SK-N-SH (cell line): ENCODE results near the gene ZNF587. TPM values are rescaled to one million over a fixed set of nuclear protein-coding genes. Genes with fewer than 3 reads are reported as not detected.

Experiments used
- CTCF ChIA-PET: fragments of 300-600, 350-600 bp; formaldehyde crosslinking; extraction: SDS; loops from one replicate; lab custom pipeline; 2021; lab: Yijun Ruan, JAX
- POLR2A ChIA-PET: fragments of 350-600 bp; sonication (Branson Sonifier 250); formaldehyde crosslinking; extraction: SDS; loops from one replicate; lab custom pipeline; 2020; ENCODE audit warnings: antibody characterized with exemption, inconsistent platforms; lab: Yijun Ruan, JAX
- DNase-seq: peaks from one replicate; pipeline ENCODE4 v3.0.0; 2012
- H2AFZ ChIP-seq: fragments of 200-600 bp; sonication (generic); 2 replicates; pipeline ENCODE4 v1.8.1; 2016; ENCODE audit warnings: antibody characterized with exemption, mild to moderate bottlenecking, low read depth
- H3F3A ChIP-seq: fragments of 200-600 bp; sonication (generic); replicated peaks from 2 replicates; pipeline ENCODE3; 2016; ENCODE audit warnings: antibody characterized with exemption, mild to moderate bottlenecking; ENCODE audit not compliant: insufficient read depth
- H3K27ac ChIP-seq, 2 experiments: fragments of 200-500 bp in 1 of 2; fragments of 200-600 bp in 1 of 2; sonication (Bioruptor generic) in 1 of 2; sonication (generic), shearing (Covaris generic) in 1 of 2; 2 replicates each; pipeline versions ENCODE4 v1.5.1 to v1.6.1; 2014 to 2016; ENCODE audit warnings: low read depth in 2 of 2, inconsistent platforms in 1 of 2, low read length in 1 of 2, mild to moderate bottlenecking in 1 of 2, mixed read lengths in 1 of 2
- H3K27me3 ChIP-seq: fragments of 200-600 bp; sonication (generic), shearing (Covaris generic); 2 replicates; pipeline ENCODE4 v1.6.1; 2016; ENCODE audit warnings: mixed run types; ENCODE audit not compliant: insufficient read depth
- H3K36me3 ChIP-seq, 2 experiments: fragments of 200-500 bp in 1 of 2; fragments of 200-600 bp in 1 of 2; sonication (Bioruptor generic) in 1 of 2; sonication (generic) in 1 of 2; replicated peaks in 1 of 2; 2 replicates each; pipeline versions ENCODE3 to v1.5.1; 2014 to 2016; ENCODE audit warnings: low read length in 1 of 2, mild to moderate bottlenecking in 1 of 2; ENCODE audit not compliant: insufficient read depth in 2 of 2, control insufficient read depth in 1 of 2
- H3K4me1 ChIP-seq, 2 experiments: fragments of 200-500 bp in 1 of 2; fragments of 200-600 bp in 1 of 2; sonication (Bioruptor generic) in 1 of 2; sonication (generic), shearing (Covaris generic) in 1 of 2; 2 replicates each; pipeline versions ENCODE4 v1.5.1 to v1.6.1; 2014 to 2016; ENCODE audit warnings: low read depth in 1 of 2, low read length in 1 of 2, mixed run types in 1 of 2; ENCODE audit not compliant: insufficient read depth in 2 of 2, control insufficient read depth in 1 of 2
- H3K4me2 ChIP-seq: fragments of 200-600 bp; sonication (generic), shearing (Covaris generic); 2 replicates; pipeline ENCODE4 v1.6.1; 2017; ENCODE audit warnings: mixed run types
- H3K4me3 ChIP-seq, 2 experiments: fragments of 200-500 bp in 1 of 2; fragments of 200-600 bp in 1 of 2; sonication (Bioruptor generic) in 1 of 2; sonication (generic), shearing (Covaris generic) in 1 of 2; 2 replicates each; pipeline versions ENCODE4 v1.5.1 to v1.8.1; 2014 to 2016; ENCODE audit warnings: low read depth in 2 of 2, inconsistent platforms in 1 of 2, low read length in 1 of 2, mild to moderate bottlenecking in 1 of 2, mixed read lengths in 1 of 2, moderate library complexity in 1 of 2
- H3K79me2 ChIP-seq: fragments of 200-600 bp; sonication (generic); 2 replicates; pipeline ENCODE4 v1.8.1; 2017; ENCODE audit warnings: mild to moderate bottlenecking; ENCODE audit not compliant: insufficient read depth
- H3K9ac ChIP-seq: fragments of 200-600 bp; sonication (generic); 2 replicates; pipeline ENCODE4 v1.6.1; 2017; ENCODE audit warnings: mixed run types
- H3K9me2 ChIP-seq: fragments of 200-600 bp; sonication (generic); 2 replicates; pipeline ENCODE4 v1.6.1; 2017; ENCODE audit warnings: mixed run types
- H3K9me3 ChIP-seq: fragments of 200-600 bp; sonication (generic); 2 replicates; pipeline ENCODE4 v1.6.1; 2017; ENCODE audit warnings: mixed run types, mild to moderate bottlenecking, moderate library complexity
- H4K20me1 ChIP-seq: fragments of 200-600 bp; sonication (generic); 2 replicates; pipeline ENCODE4 v1.6.1; 2017; ENCODE audit warnings: mild to moderate bottlenecking, mixed run types; ENCODE audit not compliant: insufficient read depth
- CHD2 ChIP-seq: fragments of 150-350 bp; IDR thresholded peaks from 2 replicates; pipeline ENCODE4 v1.6.1; 2018; ENCODE audit warnings: low read length; ENCODE audit not compliant: partially characterized antibody
- CTCF ChIP-seq: fragments of 200-600 bp; sonication (generic); IDR thresholded peaks from 2 replicates; pipeline ENCODE4 v1.6.1; 2017; ENCODE audit warnings: antibody characterized with exemption, mild to moderate bottlenecking, moderate library complexity
- ELF1 ChIP-seq: IDR thresholded peaks from 2 replicates; pipeline ENCODE4 v1.4.0; 2012
- EZH2phosphoT487 ChIP-seq: fragments of 200-600 bp; sonication (generic); IDR thresholded peaks from 2 replicates; pipeline ENCODE4 v1.6.1; 2017; ENCODE audit warnings: low read depth, mixed run types, mild to moderate bottlenecking, antibody characterized with exemption, moderate library complexity, borderline replicate concordance
- FOSL2 ChIP-seq: IDR thresholded peaks from 2 replicates; pipeline ENCODE4 v1.4.0; 2012; ENCODE audit warnings: low read depth, mild to moderate bottlenecking, moderate library complexity, borderline replicate concordance
- FOXJ3 ChIP-seq: sonication (generic); formaldehyde crosslinking; IDR thresholded peaks from 2 replicates; pipeline ENCODE4 v1.5.1; 2020; ENCODE audit warnings: mild to moderate bottlenecking, missing genetic modification reagents
- FOXM1 ChIP-seq: IDR thresholded peaks from 2 replicates; pipeline ENCODE4 v1.4.0; 2012; ENCODE audit warnings: low read depth, mild to moderate bottlenecking
- GABPA ChIP-seq: IDR thresholded peaks from 2 replicates; pipeline ENCODE4 v1.4.0; 2012; ENCODE audit warnings: low read depth, mild to moderate bottlenecking
- GATA2 ChIP-seq: sonication (generic); formaldehyde crosslinking; IDR thresholded peaks from 2 replicates; pipeline ENCODE4 v1.5.0; 2020; ENCODE audit warnings: mild to moderate bottlenecking, missing genetic modification reagents
- IRF3 ChIP-seq: fragments of 150-350 bp; IDR thresholded peaks from 2 replicates; pipeline ENCODE4 v1.6.1; 2016; ENCODE audit warnings: mild to moderate bottlenecking, low read depth, low read length
- JUND ChIP-seq: IDR thresholded peaks from 2 replicates; pipeline ENCODE4 v1.4.0; 2012
- MXI1 ChIP-seq: IDR thresholded peaks from 2 replicates; pipeline ENCODE4 v1.6.1; 2012; ENCODE audit warnings: mild to moderate bottlenecking, low read depth, low read length, improper control_type of control experiment
- NRF1 ChIP-seq: IDR thresholded peaks from 2 replicates; pipeline ENCODE4 v1.6.1; 2012; ENCODE audit warnings: low read depth, mild to moderate bottlenecking, low read length
- POLR2AphosphoS5 ChIP-seq: IDR thresholded peaks from 2 replicates; pipeline ENCODE4 v1.6.1; 2012; ENCODE audit warnings: low read depth, low read length
- RAD21 ChIP-seq: IDR thresholded peaks from 2 replicates; pipeline ENCODE4 v1.6.1; 2012; ENCODE audit warnings: mild to moderate bottlenecking, low read length
- RCOR1 ChIP-seq: fragments of 150-350 bp; IDR thresholded peaks from 2 replicates; pipeline ENCODE4 v1.6.1; 2017; ENCODE audit warnings: antibody characterized with exemption, low read length
- RFX5 ChIP-seq: IDR thresholded peaks from 2 replicates; pipeline ENCODE4 v1.6.1; 2012; ENCODE audit warnings: mild to moderate bottlenecking, improper control_type of control experiment, low read length
- RXRA ChIP-seq: IDR thresholded peaks from 2 replicates; pipeline ENCODE4 v1.4.0; 2012; ENCODE audit warnings: low read depth, mild to moderate bottlenecking, borderline replicate concordance
- SIN3A ChIP-seq: IDR thresholded peaks from 2 replicates; pipeline ENCODE4 v1.6.1; 2012; ENCODE audit warnings: low read depth, mild to moderate bottlenecking, low read length, moderate library complexity, borderline replicate concordance
- SMC3 ChIP-seq: IDR thresholded peaks from 2 replicates; pipeline ENCODE4 v1.6.1; 2012; ENCODE audit warnings: low read depth, low read length, improper control_type of control experiment
- USF1 ChIP-seq: IDR thresholded peaks from 2 replicates; pipeline ENCODE4 v1.4.0; 2012; ENCODE audit warnings: low read depth, borderline replicate concordance
- YY1 ChIP-seq: IDR thresholded peaks from 2 replicates; pipeline ENCODE4 v1.4.0; 2012; ENCODE audit warnings: low read depth, mild to moderate bottlenecking
- WGBS: methylation state at CpG from one replicate; pipeline ENCODE4 v1.1.6; 2017; ENCODE audit warnings: low lambda C conversion rate; 5-methylcytosine and 5-hydroxymethylcytosine counted together
- polyA plus RNA-seq, 3 experiments: library from polyadenylated mRNA; depleted of rRNA; stranded (reverse); fragments of >200 nt; gene quantifications; 2 replicates each; pipeline ENCODE4 v1.2.3, GENCODE V29; 2012
- TF ChIP-seq, protein P1 (sequence below): IDR thresholded peaks from 2 replicates; pipeline ENCODE4 v1.6.1; 2012; ENCODE audit warnings: mild to moderate bottlenecking, low read depth, low read length, moderate library complexity
- TF ChIP-seq, protein P2 (sequence below): IDR thresholded peaks from 2 replicates; pipeline ENCODE4 v1.4.0; 2012; ENCODE audit warnings: low read depth
- TF ChIP-seq, protein P3 (sequence below): IDR thresholded peaks from 2 replicates; pipeline ENCODE4; 2012

ZNF587 gene
- polyA plus RNA-seq, 1 of the 3 experiments (the other 2 are of a cell fraction): 7.4 TPM

DNA sequence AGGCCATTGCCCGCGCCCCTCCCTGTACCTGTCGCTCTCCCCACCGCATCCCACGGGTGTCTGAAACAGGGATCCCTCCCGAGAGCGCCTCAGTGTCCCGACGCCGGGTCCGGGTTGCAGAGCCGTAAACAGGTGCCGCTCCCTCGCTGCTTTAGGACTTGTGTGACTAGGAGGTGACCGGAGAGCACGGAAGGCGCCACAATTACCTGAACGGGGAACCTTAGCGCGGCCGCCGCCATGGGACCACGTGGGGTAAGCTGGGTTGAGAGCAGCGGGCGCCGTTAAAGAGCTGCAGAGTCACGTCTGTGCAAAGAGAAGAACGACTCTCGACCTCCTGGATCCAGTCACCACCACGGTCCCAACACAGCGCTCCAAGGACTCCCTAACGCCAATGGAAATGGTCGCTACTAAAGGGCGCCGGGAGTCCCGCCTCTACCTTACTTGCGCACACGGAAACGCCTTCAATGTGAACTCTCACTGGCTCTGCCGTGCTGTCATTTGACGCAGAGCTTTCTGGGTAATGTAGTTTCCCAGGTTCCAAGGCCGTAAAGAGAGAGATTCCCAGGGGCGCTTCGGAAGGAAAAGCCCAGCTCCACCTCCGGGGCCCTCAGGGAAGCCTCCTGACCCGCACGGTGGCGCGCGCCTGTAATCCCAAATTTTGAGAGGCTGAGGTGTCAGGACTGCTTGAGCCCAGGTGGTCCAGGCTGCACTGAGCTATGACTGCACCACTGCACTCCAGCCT lies 35.0 kb upstream of the ZNF587 start, which contains the start of gene ZNF552:
Gene ZNF552, minus strand, starts transcription at position 409 of the 742 bp plus-strand sequence. Its CDS starts 170 bp downstream, at position 239.
- Histone ChIP-seq H3K36me3 (peaks cover 5% of the 10 kb centered on the region in 2 experiments), H2AFZ (peak within 1 kb of the TSS; percentile 81), H3K4me2 (peak within 1 kb of the TSS; percentile 78), H3K9ac (peak within 1 kb of the TSS; percentile 75), H3K9me3 (no peaks in the 10 kb centered on the region), H3K4me1 (peaks cover 0 to 7% of the 10 kb centered on the region in 2 experiments; a peak in 1 of 4 replicates), H3K9me2 (no peaks in the 10 kb centered on the region), H3K27ac (peak within 1 kb of the TSS; percentile 49 to 67; a peak in 3 of 4 replicates), H3F3A (no peaks in the 10 kb centered on the region), H3K27me3 (no peaks in the 10 kb centered on the region), H4K20me1 (no peaks in the 10 kb centered on the region), H3K79me2 (peaks cover 22% of the 10 kb centered on the region), H3K4me3 (peak within 1 kb of the TSS; percentile 82 to 90)
- CTCF ChIA-PET: interaction anchor here (1.2 to 1.6 kb wide), 2 partner anchors 13 to 102 kb away, joined by 3 to 4 read pairs; partner anchors contain the start of gene ZNF417
- POLR2A ChIA-PET: interaction anchor here (0.9 to 1.4 kb wide), 5 partner anchors 11 to 244 kb away, joined by 3 to 6 read pairs (median 3); partner anchors contain the start of genes ZNF135, ZNF211, ZNF417 and ZNF587
- 2% methylated on average over 27 of the region's 50 CpGs for WGBS
- peak; percentile 86 for DNase-seq
- TF ChIP-seq RCOR1: no peak
- TF ChIP-seq RAD21: no peak
- peak; percentile 75 for TF ChIP-seq NRF1
- TF ChIP-seq, protein P1, sequence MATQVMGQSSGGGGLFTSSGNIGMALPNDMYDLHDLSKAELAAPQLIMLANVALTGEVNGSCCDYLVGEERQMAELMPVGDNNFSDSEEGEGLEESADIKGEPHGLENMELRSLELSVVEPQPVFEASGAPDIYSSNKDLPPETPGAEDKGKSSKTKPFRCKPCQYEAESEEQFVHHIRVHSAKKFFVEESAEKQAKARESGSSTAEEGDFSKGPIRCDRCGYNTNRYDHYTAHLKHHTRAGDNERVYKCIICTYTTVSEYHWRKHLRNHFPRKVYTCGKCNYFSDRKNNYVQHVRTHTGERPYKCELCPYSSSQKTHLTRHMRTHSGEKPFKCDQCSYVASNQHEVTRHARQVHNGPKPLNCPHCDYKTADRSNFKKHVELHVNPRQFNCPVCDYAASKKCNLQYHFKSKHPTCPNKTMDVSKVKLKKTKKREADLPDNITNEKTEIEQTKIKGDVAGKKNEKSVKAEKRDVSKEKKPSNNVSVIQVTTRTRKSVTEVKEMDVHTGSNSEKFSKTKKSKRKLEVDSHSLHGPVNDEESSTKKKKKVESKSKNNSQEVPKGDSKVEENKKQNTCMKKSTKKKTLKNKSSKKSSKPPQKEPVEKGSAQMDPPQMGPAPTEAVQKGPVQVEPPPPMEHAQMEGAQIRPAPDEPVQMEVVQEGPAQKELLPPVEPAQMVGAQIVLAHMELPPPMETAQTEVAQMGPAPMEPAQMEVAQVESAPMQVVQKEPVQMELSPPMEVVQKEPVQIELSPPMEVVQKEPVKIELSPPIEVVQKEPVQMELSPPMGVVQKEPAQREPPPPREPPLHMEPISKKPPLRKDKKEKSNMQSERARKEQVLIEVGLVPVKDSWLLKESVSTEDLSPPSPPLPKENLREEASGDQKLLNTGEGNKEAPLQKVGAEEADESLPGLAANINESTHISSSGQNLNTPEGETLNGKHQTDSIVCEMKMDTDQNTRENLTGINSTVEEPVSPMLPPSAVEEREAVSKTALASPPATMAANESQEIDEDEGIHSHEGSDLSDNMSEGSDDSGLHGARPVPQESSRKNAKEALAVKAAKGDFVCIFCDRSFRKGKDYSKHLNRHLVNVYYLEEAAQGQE: no peak
- TF ChIP-seq SMC3: no peak
- no peak for TF ChIP-seq JUND
- no peak for TF ChIP-seq FOXM1
- TF ChIP-seq, protein P2, sequence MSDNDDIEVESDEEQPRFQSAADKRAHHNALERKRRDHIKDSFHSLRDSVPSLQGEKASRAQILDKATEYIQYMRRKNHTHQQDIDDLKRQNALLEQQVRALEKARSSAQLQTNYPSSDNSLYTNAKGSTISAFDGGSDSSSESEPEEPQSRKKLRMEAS: peak; percentile 64
- TF ChIP-seq IRF3: peak; percentile 57; the same call in 1 of the 2 replicates
- TF ChIP-seq, protein P3, sequence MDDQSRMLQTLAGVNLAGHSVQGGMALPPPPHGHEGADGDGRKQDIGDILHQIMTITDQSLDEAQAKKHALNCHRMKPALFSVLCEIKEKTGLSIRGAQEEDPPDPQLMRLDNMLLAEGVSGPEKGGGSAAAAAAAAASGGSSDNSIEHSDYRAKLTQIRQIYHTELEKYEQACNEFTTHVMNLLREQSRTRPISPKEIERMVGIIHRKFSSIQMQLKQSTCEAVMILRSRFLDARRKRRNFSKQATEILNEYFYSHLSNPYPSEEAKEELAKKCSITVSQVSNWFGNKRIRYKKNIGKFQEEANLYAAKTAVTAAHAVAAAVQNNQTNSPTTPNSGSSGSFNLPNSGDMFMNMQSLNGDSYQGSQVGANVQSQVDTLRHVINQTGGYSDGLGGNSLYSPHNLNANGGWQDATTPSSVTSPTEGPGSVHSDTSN: peak; percentile 99
- TF ChIP-seq FOXJ3 (CRISPR knock-in tag): no peak
- TF ChIP-seq GABPA: peak; percentile 84
- TF ChIP-seq CTCF: 0 out of 2 replicates have a peak, but pooled peaks have one; percentile 9
- no peak for TF ChIP-seq FOSL2
- TF ChIP-seq SIN3A: peak; percentile 61; the same call in 1 of the 2 replicates
- no peak for TF ChIP-seq USF1
- peak; percentile 79 for TF ChIP-seq MXI1
- TF ChIP-seq POLR2AphosphoS5: peak; percentile 91
- no peak for TF ChIP-seq RXRA
- no peak for TF ChIP-seq RFX5
- no peak for TF ChIP-seq EZH2phosphoT487
- TF ChIP-seq GATA2 (CRISPR knock-in tag): no peak
- TF ChIP-seq ELF1: peak; percentile 93
- TF ChIP-seq YY1: peak; percentile 69; the same call in 1 of the 2 replicates
- TF ChIP-seq CHD2: peak; percentile 85
